Neural cell (in vitro differentiated cells): ENCODE data around the gene FBRSL1. TPM values are rescaled to one million over a fixed set of nuclear protein-coding genes. Genes with fewer than 3 reads are reported as not detected.

Experiments used
- H2AFZ ChIP-seq: fragments of 200-600, 300-800 bp; sonication (generic), shearing (Covaris generic); 2 replicates; pipeline ENCODE4 v1.6.0; 2014; ENCODE audit warnings: low read depth, mild to moderate bottlenecking, antibody characterized with exemption, low read length, moderate library complexity
- H3F3A ChIP-seq: fragments of 200-600 bp; shearing (Covaris generic); 2 replicates; pipeline ENCODE4 v1.6.1; 2016; ENCODE audit warnings: mild to moderate bottlenecking, moderate library complexity, mixed read lengths, antibody characterized with exemption, low read length; ENCODE audit not compliant: insufficient read depth, poor library complexity, severe bottlenecking
- H3K27ac ChIP-seq: fragments of 200-600, 300-800 bp; sonication (generic), shearing (Covaris generic); 2 replicates; pipeline ENCODE4 v1.5.1; 2014; ENCODE audit warnings: mild to moderate bottlenecking, low read length, moderate library complexity
- H3K27me3 ChIP-seq: fragments of 300-800, 200-600 bp; sonication (generic), shearing (Covaris generic); 2 replicates; pipeline ENCODE4 v1.6.0; 2014; ENCODE audit warnings: mild to moderate bottlenecking, low read depth, low read length, moderate library complexity; ENCODE audit not compliant: insufficient read depth
- H3K36me3 ChIP-seq: fragments of 300-800, 200-600 bp; sonication (generic), shearing (Covaris generic); 2 replicates; pipeline ENCODE4 v1.5.1; 2014; ENCODE audit warnings: mild to moderate bottlenecking, antibody characterized with exemption, low read length, moderate library complexity; ENCODE audit not compliant: insufficient read depth
- H3K4me2 ChIP-seq: fragments of 300-800, 200-600 bp; sonication (generic), shearing (Covaris generic); 2 replicates; pipeline ENCODE4 v1.6.0; 2014; ENCODE audit warnings: mild to moderate bottlenecking, low read length
- H3K4me3 ChIP-seq: fragments of 300-800, 200-600 bp; sonication (generic), shearing (Covaris generic); 2 replicates; pipeline ENCODE4 v1.5.1; 2014; ENCODE audit warnings: mild to moderate bottlenecking, low read length, moderate library complexity
- H3K79me2 ChIP-seq: fragments of 200-600 bp; shearing (Covaris generic); replicated peaks from 2 replicates; pipeline ENCODE4 v1.6.0; 2014; ENCODE audit warnings: mild to moderate bottlenecking, low read length, moderate library complexity; ENCODE audit not compliant: insufficient read depth
- H3K9ac ChIP-seq: fragments of 300-800, 200-600 bp; sonication (generic), shearing (Covaris generic); 2 replicates; pipeline ENCODE4 v1.6.1; 2016; ENCODE audit warnings: mild to moderate bottlenecking, low read length, mixed read lengths
- H3K9me2 ChIP-seq: fragments of 200-600 bp; shearing (Covaris generic); 2 replicates; pipeline ENCODE4 v1.6.1; 2016; ENCODE audit warnings: mild to moderate bottlenecking, low read length, mixed read lengths; ENCODE audit not compliant: insufficient read depth
- H3K9me3 ChIP-seq: fragments of 200-600, 300-800 bp; sonication (generic), shearing (Covaris generic); 2 replicates; pipeline ENCODE4 v1.6.1; 2016; ENCODE audit warnings: mild to moderate bottlenecking, mixed run types, low read length, moderate library complexity, mixed read lengths
- H4K20me1 ChIP-seq: fragments of 200-600 bp; shearing (Covaris generic); 2 replicates; pipeline ENCODE4 v1.6.1; 2016; ENCODE audit warnings: mild to moderate bottlenecking, mixed run types; ENCODE audit not compliant: insufficient read depth
- CTCF ChIP-seq: fragments of 450-650 bp; IDR thresholded peaks from 2 replicates; pipeline ENCODE4 v1.5.1; 2014; ENCODE audit warnings: antibody characterized with exemption, mild to moderate bottlenecking, moderate library complexity; ENCODE audit not compliant: poor library complexity, severe bottlenecking
- EP300 ChIP-seq: fragments of 450-650 bp; conservative IDR thresholded peaks from 2 replicates; pipeline ENCODE4 v1.6.1; 2014; ENCODE audit warnings: antibody characterized with exemption, mild to moderate bottlenecking, moderate library complexity; ENCODE audit not compliant: poor library complexity, severe bottlenecking
- EZH2 ChIP-seq: fragments of 200-600, 300-800 bp; shearing (Covaris generic), sonication (generic); IDR thresholded peaks from 2 replicates; pipeline ENCODE4 v1.6.1; 2014; ENCODE audit warnings: antibody characterized with exemption, low read length, borderline replicate concordance, mild to moderate bottlenecking; ENCODE audit not compliant: insufficient read depth, poor library complexity, severe bottlenecking
- MXI1 ChIP-seq: fragments of 450-650 bp; conservative IDR thresholded peaks from 2 replicates; pipeline ENCODE4 v1.6.1; 2014; ENCODE audit warnings: antibody characterized with exemption, mild to moderate bottlenecking; ENCODE audit not compliant: poor library complexity, severe bottlenecking
- POLR2AphosphoS5 ChIP-seq: IDR thresholded peaks from 2 replicates; pipeline ENCODE4 v1.6.1; 2012
- RAD21 ChIP-seq: fragments of 450-650 bp; conservative IDR thresholded peaks from 2 replicates; pipeline ENCODE4 v1.6.1; 2014; ENCODE audit warnings: antibody characterized with exemption, mild to moderate bottlenecking, moderate library complexity
- REST ChIP-seq: IDR thresholded peaks from 2 replicates; pipeline ENCODE4 v1.6.1; 2012; ENCODE audit warnings: borderline replicate concordance
- SMC3 ChIP-seq: fragments of 450-650 bp; conservative IDR thresholded peaks from 2 replicates; pipeline ENCODE4 v1.6.1; 2014; ENCODE audit warnings: antibody characterized with exemption, mild to moderate bottlenecking, moderate library complexity; ENCODE audit not compliant: poor library complexity
- TAF1 ChIP-seq: IDR thresholded peaks from 2 replicates; pipeline ENCODE4 v1.6.1; 2012; ENCODE audit warnings: low read depth
- polyA plus RNA-seq: library from polyadenylated mRNA; depleted of rRNA; stranded (reverse); fragments of >200 nt; gene quantifications from 2 replicates; pipeline ENCODE4 v1.2.3, GENCODE V29; 2014

Gene FBRSL1
- polyA plus RNA-seq, 1 donor from 2014 or later, result 11.9 TPM

GRCh38 chr12:132458441-132458840, 31.5 kb upstream of the FBRSL1 start:
- H3K79me2 ChIP-seq, result no peaks in the 10 kb centered on the region
- H3K27ac ChIP-seq, result no peak overlapping the region
- no peak overlapping the region for H3K4me3 ChIP-seq
- H3K9ac ChIP-seq, result no peak overlapping the region
- no peaks in the 10 kb centered on the region for H3K9me3 ChIP-seq
- H4K20me1 ChIP-seq, result no peaks in the 10 kb centered on the region
- no peak overlapping the region for H2AFZ ChIP-seq
- no peaks in the 10 kb centered on the region for H3K27me3 ChIP-seq
- H3K9me2 ChIP-seq, result no peaks in the 10 kb centered on the region
- no peaks in the 10 kb centered on the region for H3K36me3 ChIP-seq
- no peak for TF ChIP-seq TAF1
- no peak for TF ChIP-seq CTCF
- no peaks in the 10 kb centered on the region for H3F3A ChIP-seq
- no peak overlapping the region for H3K4me2 ChIP-seq

- no peaks in the 10 kb centered on the region for H3F3A ChIP-seq
- H3K4me3 ChIP-seq, result no peak overlapping the region
- no peaks in the 10 kb centered on the region for H3K9me2 ChIP-seq
- no peaks in the 10 kb centered on the region for H3K36me3 ChIP-seq
- no peaks in the 10 kb centered on the region for H3K79me2 ChIP-seq
- no peaks in the 10 kb centered on the region for H3K9me3 ChIP-seq
- H3K27me3 ChIP-seq, result no peaks in the 10 kb centered on the region
- H3K4me2 ChIP-seq, result no peak overlapping the region
- no peak overlapping the region for H3K9ac ChIP-seq
- no peaks in the 10 kb centered on the region for H4K20me1 ChIP-seq
- H3K27ac ChIP-seq, result no peak overlapping the region
- no peak overlapping the region for H2AFZ ChIP-seq
- TF ChIP-seq EZH2 (no peak), POLR2AphosphoS5 (no peak), CTCF (no peak), MXI1 (no peak), EP300 (no peak), SMC3 (no peak), TAF1 (no peak)
Observed at GRCh38 chr12:132458846-132459641, 30.9 kb upstream of the FBRSL1 start.

GRCh38 chr12:132460571-132460970, 29.4 kb upstream of the FBRSL1 start:
- Histone ChIP-seq H3K9me2 (no peaks in the 10 kb centered on the region), H4K20me1 (no peaks in the 10 kb centered on the region), H3K9me3 (no peaks in the 10 kb centered on the region), H3K9ac (no peak overlapping the region), H3K4me3 (no peak overlapping the region), H3K79me2 (no peaks in the 10 kb centered on the region), H3F3A (no peaks in the 10 kb centered on the region), H3K27ac (no peak overlapping the region), H3K36me3 (no peaks in the 10 kb centered on the region), H3K4me2 (no peak overlapping the region), H2AFZ (no peak overlapping the region), H3K27me3 (no peaks in the 10 kb centered on the region)
- TF ChIP-seq POLR2AphosphoS5, result no peak
- no peak for TF ChIP-seq EZH2
- no peak for TF ChIP-seq EP300
- no peak for TF ChIP-seq MXI1
- no peak for TF ChIP-seq SMC3
- TF ChIP-seq CTCF, result no peak
- TF ChIP-seq REST, result no peak
- no peak for TF ChIP-seq RAD21
- TF ChIP-seq TAF1, result no peak
